HG03520 (cell line): Measurements from ENCODE around the gene BGLAP.

Experiments
- ATAC-seq: cut with Tn5 transposase; IDR thresholded peaks from one replicate; pipeline ENCODE4 v1.9.1; 2021; ENCODE audit warnings: mild to moderate bottlenecking, moderate library complexity; ENCODE audit not compliant: unreplicated experiment

The BGLAP gene

DNA sequence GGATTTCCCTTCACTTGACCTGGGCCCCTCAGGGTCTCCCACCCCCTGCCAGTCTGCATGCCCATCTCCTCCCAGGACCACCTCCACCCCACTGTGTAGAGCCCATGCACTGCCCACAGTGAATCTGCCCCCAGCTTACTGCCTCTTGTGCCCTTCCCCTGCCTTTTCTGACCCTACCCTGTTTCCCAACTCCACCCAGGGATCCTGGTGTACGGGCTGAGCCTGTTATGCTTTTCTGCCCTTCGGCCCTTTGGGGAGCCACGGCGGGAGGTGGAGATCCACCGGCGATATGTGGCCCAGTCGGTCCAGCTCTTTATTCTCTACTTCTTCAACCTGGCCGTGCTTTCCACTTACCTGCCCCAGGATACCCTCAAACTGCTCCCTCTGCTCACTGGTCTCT is 44.1 kb downstream of the BGLAP start:
- ATAC-seq: no peak

- no peak for ATAC-seq
Measured at GRCh38 chr1:156289857-156290256, 47.9 kb downstream of the BGLAP start.

DNA sequence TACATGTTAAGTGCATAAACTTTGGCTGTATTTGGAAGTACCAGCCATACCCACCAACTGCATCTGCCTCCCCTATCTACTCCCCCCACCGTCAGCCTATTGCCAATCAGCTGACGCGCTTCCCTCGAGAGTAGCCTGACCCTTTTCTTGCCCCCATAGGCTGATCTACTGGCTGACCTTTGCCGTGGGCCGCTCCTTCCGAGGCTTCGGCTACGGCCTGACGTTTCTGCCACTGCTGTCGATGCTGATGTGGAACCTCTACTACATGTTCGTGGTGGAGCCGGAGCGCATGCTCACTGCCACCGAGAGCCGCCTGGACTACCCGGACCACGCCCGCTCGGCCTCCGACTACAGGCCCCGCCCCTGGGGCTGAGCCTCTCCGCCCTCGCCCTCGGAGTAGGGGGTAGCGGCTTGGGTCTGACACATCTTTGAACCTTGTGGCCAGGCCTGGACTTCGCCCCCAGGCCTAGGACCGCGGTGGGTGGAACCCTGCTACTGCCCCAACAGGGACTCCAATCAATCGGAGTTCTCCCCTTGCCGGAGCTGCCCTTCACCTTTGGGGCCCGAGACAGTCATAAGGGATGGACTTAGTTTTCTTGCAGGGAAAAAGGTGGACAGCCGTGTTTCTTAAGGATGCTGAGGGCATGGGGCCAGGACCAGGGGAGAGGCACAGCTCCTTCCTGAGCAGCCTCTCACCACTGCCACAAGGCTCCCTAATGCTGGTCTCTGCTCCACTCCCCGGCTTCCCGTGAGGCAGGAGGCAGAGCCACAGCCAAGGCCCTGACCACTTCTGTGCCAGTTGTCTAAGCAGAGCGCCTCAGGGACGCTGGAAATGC is 49.5 kb downstream of the BGLAP start:
- ATAC-seq: no peak
